Smooth muscle cell (in vitro differentiated cells): ENCODE measurements around the gene SCN2B. TPM values are rescaled to one million over a fixed set of nuclear protein-coding genes. Genes with fewer than 3 reads are reported as not detected.

Experiments used
- DNase-seq: peaks from one replicate; lab custom pipeline; 2025; ENCODE audit not compliant: unreplicated experiment; lab: John Stamatoyannopoulos, UW
- H2AFZ ChIP-seq: fragments of 200-600 bp; sonication (generic); 2 replicates; pipeline ENCODE4 v1.6.0; 2016; ENCODE audit warnings: antibody characterized with exemption, low read depth, mild to moderate bottlenecking
- H3F3A ChIP-seq: fragments of 200-600 bp; sonication (generic); 2 replicates; pipeline ENCODE4 v1.6.0; 2017; ENCODE audit warnings: antibody characterized with exemption, low read depth
- H3K27ac ChIP-seq: fragments of 200-600 bp; sonication (generic); 2 replicates; pipeline ENCODE4 v1.5.1; 2016; ENCODE audit warnings: low read depth, mild to moderate bottlenecking
- H3K27me3 ChIP-seq: fragments of 200-600 bp; sonication (generic); 2 replicates; pipeline ENCODE4 v1.6.1; 2016; ENCODE audit warnings: low read depth, mild to moderate bottlenecking
- H3K36me3 ChIP-seq: fragments of 200-600 bp; sonication (generic); 2 replicates; pipeline ENCODE4 v1.5.1; 2016; ENCODE audit warnings: low read depth
- H3K4me1 ChIP-seq: fragments of 200-600 bp; sonication (generic); 2 replicates; pipeline ENCODE4 v1.5.1; 2016; ENCODE audit warnings: low read depth
- H3K4me2 ChIP-seq: fragments of 200-600 bp; sonication (generic); 2 replicates; pipeline ENCODE4 v1.6.0; 2016; ENCODE audit warnings: mild to moderate bottlenecking
- H3K4me3 ChIP-seq: fragments of 200-600 bp; sonication (generic); 2 replicates; pipeline ENCODE4 v1.5.1; 2016; ENCODE audit warnings: mild to moderate bottlenecking
- H3K79me2 ChIP-seq: fragments of 200-600 bp; sonication (generic); 2 replicates; pipeline ENCODE4 v1.6.0; 2016; ENCODE audit warnings: low read depth, mild to moderate bottlenecking
- H3K9ac ChIP-seq: fragments of 200-600 bp; sonication (generic); 2 replicates; pipeline ENCODE4 v1.6.0; 2016; ENCODE audit warnings: low read depth
- H3K9me3 ChIP-seq: fragments of 200-600 bp; sonication (generic); replicated peaks from 2 replicates; pipeline ENCODE4 v1.5.1; 2016; ENCODE audit warnings: low read depth
- H4K20me1 ChIP-seq: fragments of 200-600 bp; sonication (generic); 2 replicates; pipeline ENCODE4 v1.6.0; 2016; ENCODE audit warnings: low read depth
- CTCF ChIP-seq: fragments of 200-600 bp; sonication (generic); IDR thresholded peaks from 2 replicates; pipeline ENCODE4 v1.5.1; 2017; ENCODE audit warnings: borderline replicate concordance, mild to moderate bottlenecking, antibody characterized with exemption; ENCODE audit not compliant: insufficient read depth, poor library complexity, severe bottlenecking
- WGBS: methylation state at CpG from one replicate; pipeline ENCODE4 v1.1.7; 2016; ENCODE audit warnings: low lambda C conversion rate; 5-methylcytosine and 5-hydroxymethylcytosine counted together
- polyA plus RNA-seq: library from polyadenylated mRNA; unstranded; fragments of >200 nt; fragmentation: Nextera tagmentation; extraction: Ambion mirVana; gene quantifications from 2 replicates; pipeline ENCODE4 v1.2.1, GENCODE V29; 2016
- total RNA-seq: library from RNA; depleted of rRNA; stranded (reverse); fragments of >200 nt; gene quantifications from 2 replicates; pipeline ENCODE4 v1.2.3, GENCODE V29; 2014

SCN2B gene
- total and polyA plus RNA-seq, 2 experiments from 2014 or later: 0.31 to 0.40 TPM

GRCh38 chr11:118136801-118137200 lies 39.6 kb downstream of the SCN2B start:
- H3F3A ChIP-seq: no peaks in the 10 kb centered on the region
- H4K20me1 ChIP-seq: no peaks in the 10 kb centered on the region
- no peak overlapping the region for H3K4me3 ChIP-seq
- no peak overlapping the region for H3K9ac ChIP-seq
- DNase-seq: no peak
- no peak overlapping the region for H3K27ac ChIP-seq
- H3K9me3 ChIP-seq: no peaks in the 10 kb centered on the region
- H2AFZ ChIP-seq: no peak overlapping the region
- no peak overlapping the region for H3K4me2 ChIP-seq
- H3K36me3 ChIP-seq: no peaks in the 10 kb centered on the region
- WGBS: 84% methylated on average over 10 of the region's 10 CpGs
- H3K27me3 ChIP-seq: peaks cover 44% of the 10 kb centered on the region
- no peak for TF ChIP-seq CTCF
- H3K79me2 ChIP-seq: no peaks in the 10 kb centered on the region
- H3K4me1 ChIP-seq: no peaks in the 10 kb centered on the region

- WGBS: 88% methylated on average over 2 of the region's 2 CpGs
- DNase-seq: no peak
- Histone ChIP-seq H3K27ac (no peak overlapping the region), H3K9ac (no peak overlapping the region), H3K9me3 (no peaks in the 10 kb centered on the region), H3K4me2 (no peak overlapping the region), H4K20me1 (no peaks in the 10 kb centered on the region), H3K36me3 (no peaks in the 10 kb centered on the region), H2AFZ (no peak overlapping the region), H3K27me3 (peaks cover 40% of the 10 kb centered on the region), H3K4me1 (no peaks in the 10 kb centered on the region), H3K79me2 (no peaks in the 10 kb centered on the region), H3F3A (no peaks in the 10 kb centered on the region), H3K4me3 (no peak overlapping the region)
- no peak for TF ChIP-seq CTCF
Measured at GRCh38 chr11:118136341-118136740, 40.1 kb downstream of the SCN2B start.

- no peak for DNase-seq
- WGBS: 79% methylated on average over 4 of the region's 5 CpGs
- peaks cover 36% of the 10 kb centered on the region for H3K27me3 ChIP-seq
- H3K4me2 ChIP-seq: no peak overlapping the region
- H3K79me2 ChIP-seq: no peaks in the 10 kb centered on the region
- H3K27ac ChIP-seq: no peak overlapping the region
- no peak for TF ChIP-seq CTCF
- H3K9me3 ChIP-seq: no peaks in the 10 kb centered on the region
- H4K20me1 ChIP-seq: no peaks in the 10 kb centered on the region
- no peaks in the 10 kb centered on the region for H3K4me1 ChIP-seq
- no peaks in the 10 kb centered on the region for H3F3A ChIP-seq
- no peak overlapping the region for H3K4me3 ChIP-seq
- no peaks in the 10 kb centered on the region for H3K36me3 ChIP-seq
- no peak overlapping the region for H2AFZ ChIP-seq
- H3K9ac ChIP-seq: no peak overlapping the region
Measured at GRCh38 chr11:118135796-118136165, 40.7 kb downstream of the SCN2B start.

- WGBS: 75% methylated on average over 7 of the region's 7 CpGs
- TF ChIP-seq CTCF: no peak
- no peak overlapping the region for H3K4me3 ChIP-seq
- peaks cover 35% of the 10 kb centered on the region for H3K27me3 ChIP-seq
- H3K9ac ChIP-seq: no peak overlapping the region
- no peak overlapping the region for H3K27ac ChIP-seq
- no peaks in the 10 kb centered on the region for H3K79me2 ChIP-seq
- H3K4me2 ChIP-seq: no peak overlapping the region
- no peaks in the 10 kb centered on the region for H3K4me1 ChIP-seq
- no peaks in the 10 kb centered on the region for H3K9me3 ChIP-seq
- H2AFZ ChIP-seq: no peak overlapping the region
- H3F3A ChIP-seq: no peaks in the 10 kb centered on the region
- DNase-seq: no peak
- no peaks in the 10 kb centered on the region for H3K36me3 ChIP-seq
- no peaks in the 10 kb centered on the region for H4K20me1 ChIP-seq
Measured at GRCh38 chr11:118135051-118135795, 41.2 kb downstream of the SCN2B start.
